GM12878 (cell line): ENCODE data around the gene USP5. TPM values are rescaled to one million over a fixed set of nuclear protein-coding genes. Genes with fewer than 3 reads are reported as not detected.

ENCODE experiments used
- ATAC-seq: fragments of 200-7000 bp; cut with Tn5 transposase; 3 replicates; pipeline ENCODE4 v1.9.1; 2020; ENCODE audit warnings: mild to moderate bottlenecking, moderate library complexity
- BruUV-seq: library from RNA; stranded (reverse); fragments of 400-500 nt; replicated peaks from 2 replicates; lab custom pipeline; 2021; lab: Mats Ljungman, UMichigan
- CTCF ChIA-PET: fragments of 300-600 bp; sonication (Branson Sonifier 250); formaldehyde crosslinking; extraction: SDS; loops from one replicate; lab custom pipeline; 2021; ENCODE audit warnings: inconsistent platforms; lab: Yijun Ruan, JAX
- POLR2A ChIA-PET: fragments of 350-600 bp; formaldehyde crosslinking; extraction: SDS; loops from one replicate; lab custom pipeline; 2021; ENCODE audit warnings: inconsistent platforms; lab: Charles Lee
- RAD21 ChIA-PET: fragments of 300-600 bp; sonication (Branson Sonifier 250); formaldehyde crosslinking; loops from one replicate; lab custom pipeline; 2023; ENCODE audit warnings: antibody characterized with exemption; ENCODE audit not compliant: unreplicated experiment; lab: Charles Lee
- SMC1A ChIA-PET: fragments of 300-600 bp; sonication (Branson Sonifier 250); formaldehyde crosslinking; loops from one replicate; lab custom pipeline; 2023; ENCODE audit not compliant: unreplicated experiment, uncharacterized antibody; lab: Charles Lee
- DNase-seq: peaks from one replicate; pipeline ENCODE4 v3.0.0-alpha.2; 2011; ENCODE audit warnings: low read depth, low spot score
- FAIRE-seq: peaks from 3 replicates; lab custom pipeline; 2011; peaks lifted over from hg19 to GRCh38; lab: Jason Lieb, UNC
- H2AFZ ChIP-seq: 2 replicates; pipeline ENCODE4 v1.6.0; 2011; ENCODE audit warnings: low read depth, low read length, control low read depth; ENCODE audit not compliant: control insufficient read depth
- H3K27ac ChIP-seq: 2 replicates; pipeline ENCODE4 v1.5.1; 2011; ENCODE audit warnings: control low read depth; ENCODE audit not compliant: control insufficient read depth, insufficient read depth
- H3K27me3 ChIP-seq, 2 experiments: replicated peaks in 1 of 2; 2 replicates each; pipeline versions ENCODE4 v1.6.0 to v1.6.1; 2011; ENCODE audit warnings: low read length in 1 of 2; ENCODE audit not compliant: control insufficient read depth in 2 of 2, insufficient read depth in 2 of 2
- H3K36me3 ChIP-seq, 2 experiments: 2 replicates each; pipeline ENCODE4 v1.5.1; 2011; ENCODE audit warnings: low read length in 1 of 2; ENCODE audit not compliant: control insufficient read depth in 2 of 2, insufficient read depth in 2 of 2
- H3K4me1 ChIP-seq: 2 replicates; pipeline ENCODE4 v1.6.1; 2011; ENCODE audit warnings: mild to moderate bottlenecking, low read length, moderate library complexity, mixed read lengths; ENCODE audit not compliant: control insufficient read depth, insufficient read depth
- H3K4me2 ChIP-seq: 2 replicates; pipeline ENCODE4 v1.6.0; 2011; ENCODE audit warnings: control low read depth; ENCODE audit not compliant: control insufficient read depth, insufficient read depth
- H3K4me3 ChIP-seq: fragments of 200-600 bp; sonication (generic); 2 replicates; pipeline ENCODE4 v1.5.1; 2016
- H3K79me2 ChIP-seq: 2 replicates; pipeline ENCODE4 v1.6.0; 2011; ENCODE audit warnings: low read length; ENCODE audit not compliant: control insufficient read depth, insufficient read depth
- H3K9ac ChIP-seq: 2 replicates; pipeline ENCODE4 v1.8.0; 2011; ENCODE audit warnings: low read length, control low read depth, mixed read lengths; ENCODE audit not compliant: control insufficient read depth, insufficient read depth
- H3K9me3 ChIP-seq: replicated peaks from 3 replicates; pipeline ENCODE4 v1.5.1; 2011; ENCODE audit warnings: mild to moderate bottlenecking, low read length; ENCODE audit not compliant: control insufficient read depth, insufficient read depth
- H4K20me1 ChIP-seq: 2 replicates; pipeline ENCODE4 v1.6.0; 2011; ENCODE audit not compliant: control insufficient read depth, insufficient read depth
- JUNB ChIP-seq: IDR thresholded peaks from 2 replicates; pipeline ENCODE4 v1.6.1; 2016; ENCODE audit warnings: antibody characterized with exemption, mild to moderate bottlenecking
- LARP7 ChIP-seq: fragments of 450-650 bp; IDR thresholded peaks from 2 replicates; pipeline ENCODE4 v1.6.1; 2017; ENCODE audit warnings: mild to moderate bottlenecking
- POLR2A ChIP-seq: IDR thresholded peaks from 2 replicates; pipeline ENCODE4 v1.6.1; 2011; ENCODE audit warnings: low read depth, mild to moderate bottlenecking, low read length
- SREBF1 ChIP-seq: IDR thresholded peaks from 2 replicates; pipeline ENCODE4 v1.6.1; 2012; ENCODE audit warnings: mild to moderate bottlenecking, low read length
- TAF1 ChIP-seq: IDR thresholded peaks from 2 replicates; pipeline ENCODE4 v1.6.1; 2011; ENCODE audit warnings: mild to moderate bottlenecking, low read depth, low read length, borderline replicate concordance
- ZNF622 ChIP-seq: fragments of 450-650 bp; IDR thresholded peaks from 2 replicates; pipeline ENCODE4 v1.6.1; 2017; ENCODE audit warnings: mild to moderate bottlenecking, inconsistent platforms
- WGBS: methylation state at CpG from one replicate; pipeline ENCODE4 v1.1.6; 2016; ENCODE audit warnings: low lambda C conversion rate; ENCODE audit not compliant: insufficient replicate concordance, insufficient coverage; ENCODE audit errors: missing lambda C conversion rate; 5-methylcytosine and 5-hydroxymethylcytosine counted together
- in situ Hi-C: fragments of 300-500 bp; cut with MboI; formaldehyde crosslinking; loops from 9 replicates; pipeline ENCODE4 v1.14.3; 2018; ENCODE audit warnings: mixed read lengths
- intact Hi-C: fragments of 100-400 bp; cut with micrococcal nuclease; formaldehyde crosslinking; loops from one replicate; pipeline ENCODE4 v1.14.2; 2022; ENCODE audit not compliant: unreplicated experiment
- polyA plus RNA-seq, 11 experiments: library from polyadenylated mRNA; depleted of rRNA in 4 of 11; unstranded in 6 of 11; stranded (reverse) in 5 of 11; fragments of >200 nt; fragmentation: Nextera tagmentation in 4 of 11; fragmentation: Illumina TruSeq in 1 of 11; extraction: Ambion mirVana in 4 of 11; extraction: Trizol in 1 of 11; gene quantifications; 1 replicate in 1 of 11; 2 replicates in 10 of 11; pipeline versions ENCODE4 v1.2.1 to v1.2.3, GENCODE V29; 2011 to 2016; ENCODE audit warnings: inconsistent platforms in 2 of 11, missing spikeins in 2 of 11, low read depth in 1 of 11
- total RNA-seq, 4 experiments: library from RNA; depleted of rRNA in 3 of 4; stranded (reverse); fragments of >200 nt in 3 of 4; fragmentation: Illumina TruSeq in 1 of 4; extraction: Trizol in 1 of 4; gene quantifications; 2 replicates each; pipeline versions ENCODE4 v1.2.1 to v1.2.3, GENCODE V29; 2013 to 2021
- TF ChIP-seq, protein P1 (sequence below): fragments of 450-650 bp; formaldehyde crosslinking; IDR thresholded peaks from 2 replicates; pipeline ENCODE4 v1.4.0; 2020; ENCODE audit warnings: mild to moderate bottlenecking, moderate library complexity
- TF ChIP-seq, protein P2 (sequence below): IDR thresholded peaks from 2 replicates; pipeline ENCODE4 v1.6.1; 2012; ENCODE audit warnings: improper control_type of control experiment, low read depth, low read length; ENCODE audit not compliant: insufficient replicate concordance
- TF ChIP-seq, protein P3 (sequence below): fragments of 150-350 bp; IDR thresholded peaks from 2 replicates; pipeline ENCODE4 v1.6.1; 2016; ENCODE audit warnings: low read depth, low read length

Gene USP5
- total and polyA plus RNA-seq, 10 of the 15 experiments (the other 5 are each of a cell fraction or from before 2014, with no cell fraction given) = 2.5 to 124 (median 74.6) TPM

DNA sequence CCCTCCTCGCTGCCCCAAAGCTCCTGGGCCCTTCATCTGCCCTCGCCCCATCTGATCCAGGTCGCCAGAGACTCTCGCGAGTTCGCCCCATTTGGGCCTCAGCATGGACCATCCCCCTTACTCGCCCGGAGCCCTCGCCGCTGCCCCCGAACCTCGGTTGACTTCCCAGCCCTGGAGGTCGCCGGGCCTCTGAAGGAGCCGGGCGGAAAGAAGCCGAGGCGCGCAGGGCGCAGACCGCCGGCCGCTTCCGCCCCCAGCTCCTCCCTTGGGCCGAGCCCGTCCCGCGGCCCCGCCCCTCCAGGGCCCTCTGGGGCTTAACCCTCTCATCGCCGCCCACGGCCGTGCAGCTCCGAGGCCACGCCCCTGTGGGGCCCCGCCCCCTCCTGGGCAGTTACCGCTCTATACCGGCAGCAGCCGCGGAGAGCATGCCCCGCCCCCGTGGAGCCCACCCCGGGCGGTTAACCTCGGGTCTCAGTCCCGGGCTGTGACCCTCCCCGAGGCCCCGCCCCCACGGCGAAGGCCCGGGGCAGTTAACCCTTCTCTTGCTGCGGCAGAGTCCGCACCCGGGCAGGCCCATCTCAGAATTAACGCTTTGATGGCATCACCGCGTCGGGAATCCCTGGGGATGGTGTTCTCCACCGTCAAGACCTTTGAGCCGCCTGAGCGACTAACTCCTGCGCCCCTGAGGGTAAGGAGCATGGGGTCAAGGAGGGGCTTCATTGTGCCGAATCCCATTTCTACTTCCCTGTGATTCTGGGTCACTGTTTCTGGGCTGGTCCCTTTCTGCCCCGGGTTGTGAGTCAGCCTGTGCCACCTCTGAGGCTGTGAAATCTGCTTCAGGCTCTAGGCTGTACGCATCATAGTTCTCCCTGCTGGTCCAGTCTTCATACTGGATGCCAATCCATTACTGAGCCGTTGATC, 21.4 kb downstream of the USP5 start, which contains the start of gene SPSB2:
TSS of gene SPSB2 (minus strand) at position 210 of the 921 bp plus-strand sequence. CDS start 402 bp downstream, outside the sequence.
- peak within 1 kb of the TSS; percentile 59 for H3K27ac ChIP-seq
- 3% methylated on average over 49 of the region's 66 CpGs for WGBS
- peaks cover 16% of the 10 kb centered on the region for H4K20me1 ChIP-seq
- ChIA-PET POLR2A (interaction anchor here (0.6 to 5.0 kb wide), 22 partner anchors 9 to 184 kb away, joined by 3 to 52 read pairs (median 4); partner anchors contain the start of genes C12orf57, CDCA3, COPS7A and ENO2), RAD21 (interaction anchor here (0.7 to 5.3 kb wide), 18 partner anchors 9 to 239 kb away, joined by 3 to 41 read pairs (median 4); partner anchors contain the start of genes C12orf57, CDCA3, LRRC23 and MLF2), CTCF (interaction anchor here (0.6 to 9.5 kb wide), 44 partner anchors 8 to 239 kb away, joined by 3 to 173 read pairs (median 5); partner anchors contain the start of genes C12orf57, C1R, C1RL and CDCA3), SMC1A (interaction anchor here (0.6 to 4.5 kb wide), 12 partner anchors 8 to 120 kb away, joined by 3 to 41 read pairs (median 4); partner anchors contain the start of genes C12orf57, CDCA3, MLF2 and RNU7-1)
- H3K4me2 ChIP-seq = peak within 1 kb of the TSS; percentile 100
- no TSS peak for BruUV-seq
- FAIRE-seq (no peak), DNase-seq (peak; percentile 69), ATAC-seq (peak; percentile 91)
- H3K9me3 ChIP-seq = no peaks in the 10 kb centered on the region
- peaks cover 20 to 31% of the 10 kb centered on the region in 2 experiments for H3K36me3 ChIP-seq
- H2AFZ ChIP-seq = peak within 1 kb of the TSS; percentile 71
- peak within 1 kb of the TSS; percentile 73 for H3K9ac ChIP-seq
- intact Hi-C loops = loop anchor here (1.0 kb wide), 1 partner anchor 18 kb away; no protein-coding TSS in a partner anchor
- peak within 1 kb of the TSS; percentile 87 for H3K4me3 ChIP-seq
- in situ Hi-C loops = no loop called here
- H3K4me1 ChIP-seq = peaks cover 30% of the 10 kb centered on the region
- no peaks in the 10 kb centered on the region for H3K27me3 ChIP-seq
- H3K79me2 ChIP-seq = peaks cover 27% of the 10 kb centered on the region
- TF ChIP-seq JUNB = no peak
- TF ChIP-seq LARP7 = no peak
- TF ChIP-seq, protein P1, sequence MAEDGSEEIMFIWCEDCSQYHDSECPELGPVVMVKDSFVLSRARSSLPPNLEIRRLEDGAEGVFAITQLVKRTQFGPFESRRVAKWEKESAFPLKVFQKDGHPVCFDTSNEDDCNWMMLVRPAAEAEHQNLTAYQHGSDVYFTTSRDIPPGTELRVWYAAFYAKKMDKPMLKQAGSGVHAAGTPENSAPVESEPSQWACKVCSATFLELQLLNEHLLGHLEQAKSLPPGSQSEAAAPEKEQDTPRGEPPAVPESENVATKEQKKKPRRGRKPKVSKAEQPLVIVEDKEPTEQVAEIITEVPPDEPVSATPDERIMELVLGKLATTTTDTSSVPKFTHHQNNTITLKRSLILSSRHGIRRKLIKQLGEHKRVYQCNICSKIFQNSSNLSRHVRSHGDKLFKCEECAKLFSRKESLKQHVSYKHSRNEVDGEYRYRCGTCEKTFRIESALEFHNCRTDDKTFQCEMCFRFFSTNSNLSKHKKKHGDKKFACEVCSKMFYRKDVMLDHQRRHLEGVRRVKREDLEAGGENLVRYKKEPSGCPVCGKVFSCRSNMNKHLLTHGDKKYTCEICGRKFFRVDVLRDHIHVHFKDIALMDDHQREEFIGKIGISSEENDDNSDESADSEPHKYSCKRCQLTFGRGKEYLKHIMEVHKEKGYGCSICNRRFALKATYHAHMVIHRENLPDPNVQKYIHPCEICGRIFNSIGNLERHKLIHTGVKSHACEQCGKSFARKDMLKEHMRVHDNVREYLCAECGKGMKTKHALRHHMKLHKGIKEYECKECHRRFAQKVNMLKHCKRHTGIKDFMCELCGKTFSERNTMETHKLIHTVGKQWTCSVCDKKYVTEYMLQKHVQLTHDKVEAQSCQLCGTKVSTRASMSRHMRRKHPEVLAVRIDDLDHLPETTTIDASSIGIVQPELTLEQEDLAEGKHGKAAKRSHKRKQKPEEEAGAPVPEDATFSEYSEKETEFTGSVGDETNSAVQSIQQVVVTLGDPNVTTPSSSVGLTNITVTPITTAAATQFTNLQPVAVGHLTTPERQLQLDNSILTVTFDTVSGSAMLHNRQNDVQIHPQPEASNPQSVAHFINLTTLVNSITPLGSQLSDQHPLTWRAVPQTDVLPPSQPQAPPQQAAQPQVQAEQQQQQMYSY = no peak
- TF ChIP-seq TAF1 = peak; percentile 39; the same call in 1 of the 2 replicates
- peak; percentile 77 for TF ChIP-seq POLR2A
- no peak for TF ChIP-seq SREBF1
- TF ChIP-seq, protein P2, sequence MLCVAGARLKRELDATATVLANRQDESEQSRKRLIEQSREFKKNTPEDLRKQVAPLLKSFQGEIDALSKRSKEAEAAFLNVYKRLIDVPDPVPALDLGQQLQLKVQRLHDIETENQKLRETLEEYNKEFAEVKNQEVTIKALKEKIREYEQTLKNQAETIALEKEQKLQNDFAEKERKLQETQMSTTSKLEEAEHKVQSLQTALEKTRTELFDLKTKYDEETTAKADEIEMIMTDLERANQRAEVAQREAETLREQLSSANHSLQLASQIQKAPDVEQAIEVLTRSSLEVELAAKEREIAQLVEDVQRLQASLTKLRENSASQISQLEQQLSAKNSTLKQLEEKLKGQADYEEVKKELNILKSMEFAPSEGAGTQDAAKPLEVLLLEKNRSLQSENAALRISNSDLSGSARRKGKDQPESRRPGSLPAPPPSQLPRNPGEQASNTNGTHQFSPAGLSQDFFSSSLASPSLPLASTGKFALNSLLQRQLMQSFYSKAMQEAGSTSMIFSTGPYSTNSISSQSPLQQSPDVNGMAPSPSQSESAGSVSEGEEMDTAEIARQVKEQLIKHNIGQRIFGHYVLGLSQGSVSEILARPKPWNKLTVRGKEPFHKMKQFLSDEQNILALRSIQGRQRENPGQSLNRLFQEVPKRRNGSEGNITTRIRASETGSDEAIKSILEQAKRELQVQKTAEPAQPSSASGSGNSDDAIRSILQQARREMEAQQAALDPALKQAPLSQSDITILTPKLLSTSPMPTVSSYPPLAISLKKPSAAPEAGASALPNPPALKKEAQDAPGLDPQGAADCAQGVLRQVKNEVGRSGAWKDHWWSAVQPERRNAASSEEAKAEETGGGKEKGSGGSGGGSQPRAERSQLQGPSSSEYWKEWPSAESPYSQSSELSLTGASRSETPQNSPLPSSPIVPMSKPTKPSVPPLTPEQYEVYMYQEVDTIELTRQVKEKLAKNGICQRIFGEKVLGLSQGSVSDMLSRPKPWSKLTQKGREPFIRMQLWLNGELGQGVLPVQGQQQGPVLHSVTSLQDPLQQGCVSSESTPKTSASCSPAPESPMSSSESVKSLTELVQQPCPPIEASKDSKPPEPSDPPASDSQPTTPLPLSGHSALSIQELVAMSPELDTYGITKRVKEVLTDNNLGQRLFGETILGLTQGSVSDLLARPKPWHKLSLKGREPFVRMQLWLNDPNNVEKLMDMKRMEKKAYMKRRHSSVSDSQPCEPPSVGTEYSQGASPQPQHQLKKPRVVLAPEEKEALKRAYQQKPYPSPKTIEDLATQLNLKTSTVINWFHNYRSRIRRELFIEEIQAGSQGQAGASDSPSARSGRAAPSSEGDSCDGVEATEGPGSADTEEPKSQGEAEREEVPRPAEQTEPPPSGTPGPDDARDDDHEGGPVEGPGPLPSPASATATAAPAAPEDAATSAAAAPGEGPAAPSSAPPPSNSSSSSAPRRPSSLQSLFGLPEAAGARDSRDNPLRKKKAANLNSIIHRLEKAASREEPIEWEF = no peak
- TF ChIP-seq ZNF622 = no peak
- TF ChIP-seq, protein P3, sequence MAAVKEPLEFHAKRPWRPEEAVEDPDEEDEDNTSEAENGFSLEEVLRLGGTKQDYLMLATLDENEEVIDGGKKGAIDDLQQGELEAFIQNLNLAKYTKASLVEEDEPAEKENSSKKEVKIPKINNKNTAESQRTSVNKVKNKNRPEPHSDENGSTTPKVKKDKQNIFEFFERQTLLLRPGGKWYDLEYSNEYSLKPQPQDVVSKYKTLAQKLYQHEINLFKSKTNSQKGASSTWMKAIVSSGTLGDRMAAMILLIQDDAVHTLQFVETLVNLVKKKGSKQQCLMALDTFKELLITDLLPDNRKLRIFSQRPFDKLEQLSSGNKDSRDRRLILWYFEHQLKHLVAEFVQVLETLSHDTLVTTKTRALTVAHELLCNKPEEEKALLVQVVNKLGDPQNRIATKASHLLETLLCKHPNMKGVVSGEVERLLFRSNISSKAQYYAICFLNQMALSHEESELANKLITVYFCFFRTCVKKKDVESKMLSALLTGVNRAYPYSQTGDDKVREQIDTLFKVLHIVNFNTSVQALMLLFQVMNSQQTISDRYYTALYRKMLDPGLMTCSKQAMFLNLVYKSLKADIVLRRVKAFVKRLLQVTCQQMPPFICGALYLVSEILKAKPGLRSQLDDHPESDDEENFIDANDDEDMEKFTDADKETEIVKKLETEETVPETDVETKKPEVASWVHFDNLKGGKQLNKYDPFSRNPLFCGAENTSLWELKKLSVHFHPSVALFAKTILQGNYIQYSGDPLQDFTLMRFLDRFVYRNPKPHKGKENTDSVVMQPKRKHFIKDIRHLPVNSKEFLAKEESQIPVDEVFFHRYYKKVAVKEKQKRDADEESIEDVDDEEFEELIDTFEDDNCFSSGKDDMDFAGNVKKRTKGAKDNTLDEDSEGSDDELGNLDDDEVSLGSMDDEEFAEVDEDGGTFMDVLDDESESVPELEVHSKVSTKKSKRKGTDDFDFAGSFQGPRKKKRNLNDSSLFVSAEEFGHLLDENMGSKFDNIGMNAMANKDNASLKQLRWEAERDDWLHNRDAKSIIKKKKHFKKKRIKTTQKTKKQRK = no peak
